Trophoblast cell (in vitro differentiated cells and primary cell): Measurements from ENCODE around the gene NRCAM.
A peak's percentile ranks its signal among the peaks of the same experiment; 100 is the strongest.

Source experiments
- DNase-seq, 2 donors: peaks; one replicate each; pipeline ENCODE4 v3.0.0-alpha.2; 2016
- H2AFZ ChIP-seq: 2 replicates; pipeline ENCODE4 v1.6.1; 2013; ENCODE audit warnings: low read length, moderate library complexity, mild to moderate bottlenecking; ENCODE audit not compliant: insufficient read depth, poor library complexity
- H2AK5ac ChIP-seq: 2 replicates; pipeline ENCODE4 v1.6.1; 2013; ENCODE audit warnings: mild to moderate bottlenecking, low read length
- H2BK120ac ChIP-seq: 2 replicates; pipeline ENCODE4 v1.6.1; 2013; ENCODE audit warnings: low read length, mild to moderate bottlenecking, moderate library complexity; ENCODE audit not compliant: insufficient read depth, poor library complexity
- H2BK12ac ChIP-seq: 2 replicates; pipeline ENCODE4 v1.6.1; 2013; ENCODE audit warnings: mild to moderate bottlenecking, low read length, moderate library complexity
- H2BK5ac ChIP-seq: 2 replicates; pipeline ENCODE4 v1.6.1; 2013; ENCODE audit warnings: low read length, low read depth, moderate library complexity, mild to moderate bottlenecking; ENCODE audit not compliant: poor library complexity
- H3K14ac ChIP-seq: 2 replicates; pipeline ENCODE4 v1.6.1; 2013; ENCODE audit warnings: mild to moderate bottlenecking, low read length
- H3K18ac ChIP-seq: 2 replicates; pipeline ENCODE4 v1.6.1; 2013; ENCODE audit warnings: mild to moderate bottlenecking, low read length
- H3K23ac ChIP-seq: 2 replicates; pipeline ENCODE4 v1.6.1; 2013; ENCODE audit warnings: low read length
- H3K27ac ChIP-seq: 2 replicates; pipeline ENCODE4 v1.5.1; 2013; ENCODE audit warnings: low read depth, mild to moderate bottlenecking, inconsistent platforms, low read length, moderate library complexity
- H3K27me3 ChIP-seq: 2 replicates; pipeline ENCODE4 v1.6.1; 2013; ENCODE audit warnings: inconsistent platforms, mild to moderate bottlenecking, low read length, moderate library complexity; ENCODE audit not compliant: insufficient read depth
- H3K36me3 ChIP-seq, 2 experiments: 1 replicate in 1 of 2; 2 replicates in 1 of 2; pipeline ENCODE4 v1.6.1; 2013; ENCODE audit warnings: low read length in 2 of 2, mild to moderate bottlenecking in 2 of 2, moderate library complexity in 1 of 2; ENCODE audit not compliant: insufficient read depth in 2 of 2, control insufficient read depth in 1 of 2
- H3K4ac ChIP-seq: 2 replicates; pipeline ENCODE4 v1.6.1; 2013; ENCODE audit warnings: low read depth, mild to moderate bottlenecking, low read length, moderate library complexity
- H3K4me1 ChIP-seq, 2 experiments: 1 replicate in 1 of 2; 2 replicates in 1 of 2; pipeline ENCODE4 v1.6.1; 2013; ENCODE audit warnings: low read length in 2 of 2, mild to moderate bottlenecking in 2 of 2, moderate library complexity in 1 of 2; ENCODE audit not compliant: insufficient read depth in 2 of 2, control insufficient read depth in 1 of 2
- H3K4me2 ChIP-seq: 2 replicates; pipeline ENCODE4 v1.6.1; 2013; ENCODE audit warnings: inconsistent platforms, mild to moderate bottlenecking, low read length, moderate library complexity
- H3K4me3 ChIP-seq: 2 replicates; pipeline ENCODE4 v1.5.1; 2013; ENCODE audit warnings: mild to moderate bottlenecking, low read depth, low read length, inconsistent platforms
- H3K79me1 ChIP-seq: one replicate; pipeline ENCODE4 v1.6.1; 2013; ENCODE audit warnings: low read length
- H3K79me2 ChIP-seq: 2 replicates; pipeline ENCODE4 v1.6.1; 2013; ENCODE audit warnings: low read length, mild to moderate bottlenecking; ENCODE audit not compliant: control insufficient read depth, insufficient read depth, poor library complexity
- H3K9ac ChIP-seq: 2 replicates; pipeline ENCODE4 v1.6.1; 2013; ENCODE audit warnings: mild to moderate bottlenecking, low read length
- H3K9me3 ChIP-seq: 2 replicates; pipeline ENCODE4 v1.6.1; 2013; ENCODE audit warnings: low read depth, mild to moderate bottlenecking, control low read depth, inconsistent platforms, low read length; ENCODE audit not compliant: insufficient read depth
- H4K12ac ChIP-seq: 2 replicates; pipeline ENCODE4 v1.6.1; 2013; ENCODE audit warnings: low read depth, mild to moderate bottlenecking, low read length, moderate library complexity
- H4K8ac ChIP-seq: 2 replicates; pipeline ENCODE4 v1.6.1; 2013; ENCODE audit warnings: low read depth, mild to moderate bottlenecking, low read length, moderate library complexity
- H4K91ac ChIP-seq: one replicate; pipeline ENCODE4 v1.6.1; 2013; ENCODE audit warnings: low read depth, mild to moderate bottlenecking, low read length, moderate library complexity
- WGBS: extraction: QIAGEN DNeasy Blood & Tissue Kit; methylation state at CpG from one replicate; pipeline ENCODE4 v1.1.7; 2013; ENCODE audit warnings: missing lambda C conversion rate; ENCODE audit not compliant: insufficient read length, insufficient coverage; ENCODE audit errors: extremely low coverage; 5-methylcytosine and 5-hydroxymethylcytosine counted together

The NRCAM gene

DNA sequence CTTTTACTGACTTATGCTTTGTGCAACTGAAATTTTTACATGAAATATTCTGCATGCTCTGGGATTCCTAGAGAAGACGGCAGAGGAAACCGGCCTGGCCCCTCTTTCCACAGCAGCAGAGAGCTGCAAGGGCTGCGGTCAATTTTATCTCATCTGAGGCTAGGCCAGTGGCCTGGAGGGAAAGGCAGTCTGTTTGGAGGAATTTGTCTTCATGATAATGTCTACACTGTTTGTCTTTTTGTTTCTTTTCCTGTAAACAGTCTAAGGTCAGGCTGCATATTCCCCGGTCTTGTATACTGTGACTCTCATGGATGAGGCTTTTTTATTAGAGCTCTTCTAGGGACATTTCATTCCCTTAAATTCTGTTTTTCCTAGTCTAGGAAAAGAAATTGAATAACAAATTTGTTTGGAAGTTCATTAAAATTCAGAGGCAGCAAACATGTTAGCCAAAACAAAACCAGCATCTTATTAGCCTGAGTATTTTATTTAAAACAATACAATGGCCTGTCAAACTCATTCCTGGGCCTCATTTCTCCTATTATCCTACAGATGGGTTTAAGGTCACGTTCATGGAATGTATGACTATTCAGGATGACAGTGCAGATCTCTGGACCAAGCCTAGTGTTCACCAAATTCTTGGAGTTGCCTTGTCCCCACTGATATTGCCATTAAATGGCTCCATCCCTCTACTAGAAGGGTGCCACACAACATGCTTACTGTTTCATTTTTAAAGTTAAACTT lies 352.5 kb downstream of the NRCAM start:
- no peak overlapping the region for H3K18ac ChIP-seq
- no peak overlapping the region for H4K8ac ChIP-seq
- no peak overlapping the region for H3K4me2 ChIP-seq
- H3K9ac ChIP-seq: no peak overlapping the region
- H2AK5ac ChIP-seq: peak overlapping the region; percentile 26
- H3K79me1 ChIP-seq: peaks cover 14% of the 10 kb centered on the region
- no peak overlapping the region for H3K23ac ChIP-seq
- H3K4me3 ChIP-seq: no peak overlapping the region
- peak overlapping the region; percentile 24 for H3K14ac ChIP-seq
- H3K79me2 ChIP-seq: peaks cover 4% of the 10 kb centered on the region
- no peaks in the 10 kb centered on the region for H3K27me3 ChIP-seq
- peak overlapping the region; percentile 61 for H2BK12ac ChIP-seq
- H4K91ac ChIP-seq: peak overlapping the region; percentile 63
- WGBS: no CpG with 5 or more reads among the region's 5 CpGs
- H4K12ac ChIP-seq: no peak overlapping the region
- H2BK5ac ChIP-seq: peak overlapping the region; percentile 87
- no peak overlapping the region for H2AFZ ChIP-seq
- peaks cover 16% of the 10 kb centered on the region in 2 experiments for H3K4me1 ChIP-seq
- no peak overlapping the region for H3K4ac ChIP-seq
- DNase-seq: peak; percentile 76 to 83
- H2BK120ac ChIP-seq: peak overlapping the region; percentile 85
- H3K27ac ChIP-seq: peak overlapping the region; percentile 44
- no peaks in the 10 kb centered on the region for H3K36me3 ChIP-seq
- H3K9me3 ChIP-seq: no peaks in the 10 kb centered on the region

DNA sequence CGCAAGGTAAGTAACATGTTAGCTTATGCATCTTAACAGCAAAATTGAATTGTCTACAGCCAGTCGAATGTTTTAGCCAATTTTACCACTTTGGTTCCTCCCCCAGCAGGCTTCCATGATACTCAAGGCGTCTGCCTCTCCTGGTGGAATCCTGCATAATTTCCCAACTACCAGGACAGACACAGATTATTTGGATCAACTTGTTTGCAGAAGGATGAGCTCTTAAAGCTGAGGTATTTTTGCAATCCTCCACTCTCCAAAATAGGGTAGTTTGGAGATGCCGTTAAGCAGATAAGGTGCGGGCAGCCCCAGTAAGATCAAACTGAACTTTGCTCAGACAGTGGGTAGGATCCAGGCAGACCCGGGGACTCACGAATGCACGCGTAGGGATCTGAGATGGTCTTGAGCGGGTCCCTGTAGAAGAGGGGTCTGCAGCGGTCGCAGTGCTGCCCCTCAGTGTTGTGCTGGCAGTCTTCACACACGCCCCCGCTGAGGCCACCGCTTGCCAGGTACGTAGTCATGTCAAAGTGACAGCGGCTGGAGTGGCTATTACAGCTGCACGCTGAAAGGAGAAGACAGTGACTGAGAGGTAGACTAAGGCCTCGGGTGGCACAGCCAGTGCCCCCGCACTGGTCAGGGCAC lies 353.4 kb downstream of the NRCAM start:
- Histone ChIP-seq H3K18ac (peak overlapping the region; percentile 83), H4K91ac (peak overlapping the region; percentile 64)
- DNase-seq: peak in 1 of 2 donors; percentile 25

DNA sequence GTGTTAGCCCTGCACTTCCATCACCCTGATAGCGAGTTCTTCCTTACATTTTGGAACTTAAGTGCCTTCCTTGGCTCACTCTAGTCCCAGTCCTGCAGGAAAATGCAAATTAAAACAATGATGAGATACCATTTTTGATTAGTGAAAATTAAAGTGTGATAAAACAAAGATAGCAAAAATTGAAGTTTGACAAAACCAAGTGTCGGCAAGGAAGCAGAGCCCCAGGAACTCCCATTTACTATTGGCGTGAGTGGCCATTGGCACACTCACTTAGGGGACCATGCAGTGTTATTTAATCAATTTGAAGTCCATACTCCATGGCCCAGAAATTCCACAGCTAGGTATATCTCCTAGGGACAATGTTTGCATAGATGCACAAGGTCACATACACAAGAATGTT lies 354.5 kb downstream of the NRCAM start:
- Histone ChIP-seq H4K12ac (no peak overlapping the region), H3K79me2 (peaks cover 4% of the 10 kb centered on the region), H2BK5ac (no peak overlapping the region), H2BK120ac (no peak overlapping the region), H3K79me1 (peaks cover 13% of the 10 kb centered on the region), H3K36me3 (no peaks in the 10 kb centered on the region), H3K27me3 (no peaks in the 10 kb centered on the region), H3K4ac (no peak overlapping the region), H3K4me2 (no peak overlapping the region), H3K4me1 (peaks cover 16% of the 10 kb centered on the region in 2 experiments), H2BK12ac (no peak overlapping the region), H3K27ac (no peak overlapping the region), H3K4me3 (no peak overlapping the region), H2AK5ac (no peak overlapping the region), H4K8ac (no peak overlapping the region), H3K18ac (no peak overlapping the region), H3K23ac (no peak overlapping the region), H2AFZ (no peak overlapping the region), H3K9me3 (peaks cover 2% of the 10 kb centered on the region), H3K9ac (no peak overlapping the region), H4K91ac (no peak overlapping the region), H3K14ac (no peak overlapping the region)
- DNase-seq: no peak
- no CpG with 5 or more reads among the region's 3 CpGs for WGBS

More for the DNA sequence above, 353.4 kb downstream of the NRCAM start:
- no peak overlapping the region for H3K23ac ChIP-seq
- H4K12ac ChIP-seq: no peak overlapping the region
- H3K79me1 ChIP-seq: peaks cover 14% of the 10 kb centered on the region
- H3K9ac ChIP-seq: no peak overlapping the region
- WGBS: no CpG with 5 or more reads among the region's 20 CpGs
- H3K27me3 ChIP-seq: no peaks in the 10 kb centered on the region
- peak overlapping the region; percentile 79 for H4K8ac ChIP-seq
- H2BK12ac ChIP-seq: peak overlapping the region; percentile 96
- H3K79me2 ChIP-seq: peaks cover 4% of the 10 kb centered on the region
- no peak overlapping the region for H3K4me2 ChIP-seq
- peak overlapping the region; percentile 44 for H3K27ac ChIP-seq
- H2BK5ac ChIP-seq: peak overlapping the region; percentile 89
- H2BK120ac ChIP-seq: peak overlapping the region; percentile 67
- peak overlapping the region; percentile 47 for H3K14ac ChIP-seq
- H3K9me3 ChIP-seq: peaks cover 2% of the 10 kb centered on the region
- H2AK5ac ChIP-seq: peak overlapping the region; percentile 94
- H2AFZ ChIP-seq: peak overlapping the region; percentile 23
- H3K36me3 ChIP-seq: no peaks in the 10 kb centered on the region
- H3K4ac ChIP-seq: no peak overlapping the region
- H3K4me1 ChIP-seq: peaks cover 16% of the 10 kb centered on the region in 2 experiments
- H3K4me3 ChIP-seq: no peak overlapping the region

DNA sequence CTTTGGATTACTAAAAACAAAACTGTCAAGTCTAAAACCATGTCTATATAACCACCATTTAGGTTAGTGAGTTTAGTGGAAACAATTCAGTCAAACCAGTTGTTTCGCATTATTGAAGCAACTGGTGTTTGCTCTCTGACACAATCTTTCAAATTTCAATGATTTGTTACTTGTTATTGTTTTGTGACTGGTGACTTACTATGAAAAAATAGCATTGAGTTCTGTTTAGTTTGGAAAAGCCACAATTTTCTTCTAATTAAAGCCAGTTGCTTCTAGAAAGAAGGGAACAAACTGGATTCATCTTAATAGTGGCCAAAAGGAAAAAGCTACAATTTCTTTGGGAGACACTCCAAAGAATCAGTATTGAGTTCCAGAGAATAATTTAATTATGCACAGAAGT lies 356.5 kb downstream of the NRCAM start:
- Histone ChIP-seq H3K4me2 (no peak overlapping the region), H3K9me3 (peaks cover 2% of the 10 kb centered on the region), H3K23ac (no peak overlapping the region), H3K79me2 (peaks cover 4% of the 10 kb centered on the region), H3K79me1 (peaks cover 15% of the 10 kb centered on the region), H3K14ac (no peak overlapping the region), H4K91ac (no peak overlapping the region), H3K4me1 (peaks cover 16 to 19% of the 10 kb centered on the region in 2 experiments), H3K27me3 (no peaks in the 10 kb centered on the region), H4K8ac (no peak overlapping the region), H2BK5ac (no peak overlapping the region), H2AFZ (no peak overlapping the region), H3K36me3 (no peaks in the 10 kb centered on the region), H2BK120ac (no peak overlapping the region), H2BK12ac (no peak overlapping the region), H3K27ac (no peak overlapping the region), H2AK5ac (no peak overlapping the region), H3K9ac (no peak overlapping the region), H4K12ac (no peak overlapping the region), H3K18ac (no peak overlapping the region), H3K4ac (no peak overlapping the region), H3K4me3 (no peak overlapping the region)
- no CpG with 5 or more reads among the region's 1 CpG for WGBS
- DNase-seq: peak in 1 of 2 donors; percentile 89
